Activated CD4-positive, alpha-beta T cell treated with anti-CD3 and anti-CD28 coated beads, Interleukin-2, Interleukin-4, amounts not matched to agents 100 ng/mL and 50 ng/mL, durations not matched to agents 16 hours and 8 hours (primary cell): Measurements from ENCODE around the gene DNAL1.
"Not testable (repeated sequence)": the region's sequence is repeated elsewhere in the genome, so short reads cannot be mapped to it uniquely, and the experiment has no call there.

Experiments used
- DNase-seq: peaks from one replicate; pipeline ENCODE4 v3.0.0-alpha.2; 2020; ENCODE audit warnings: low spot score

The DNAL1 gene, protein sequence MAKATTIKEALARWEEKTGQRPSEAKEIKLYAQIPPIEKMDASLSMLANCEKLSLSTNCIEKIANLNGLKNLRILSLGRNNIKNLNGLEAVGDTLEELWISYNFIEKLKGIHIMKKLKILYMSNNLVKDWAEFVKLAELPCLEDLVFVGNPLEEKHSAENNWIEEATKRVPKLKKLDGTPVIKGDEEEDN

DNA sequence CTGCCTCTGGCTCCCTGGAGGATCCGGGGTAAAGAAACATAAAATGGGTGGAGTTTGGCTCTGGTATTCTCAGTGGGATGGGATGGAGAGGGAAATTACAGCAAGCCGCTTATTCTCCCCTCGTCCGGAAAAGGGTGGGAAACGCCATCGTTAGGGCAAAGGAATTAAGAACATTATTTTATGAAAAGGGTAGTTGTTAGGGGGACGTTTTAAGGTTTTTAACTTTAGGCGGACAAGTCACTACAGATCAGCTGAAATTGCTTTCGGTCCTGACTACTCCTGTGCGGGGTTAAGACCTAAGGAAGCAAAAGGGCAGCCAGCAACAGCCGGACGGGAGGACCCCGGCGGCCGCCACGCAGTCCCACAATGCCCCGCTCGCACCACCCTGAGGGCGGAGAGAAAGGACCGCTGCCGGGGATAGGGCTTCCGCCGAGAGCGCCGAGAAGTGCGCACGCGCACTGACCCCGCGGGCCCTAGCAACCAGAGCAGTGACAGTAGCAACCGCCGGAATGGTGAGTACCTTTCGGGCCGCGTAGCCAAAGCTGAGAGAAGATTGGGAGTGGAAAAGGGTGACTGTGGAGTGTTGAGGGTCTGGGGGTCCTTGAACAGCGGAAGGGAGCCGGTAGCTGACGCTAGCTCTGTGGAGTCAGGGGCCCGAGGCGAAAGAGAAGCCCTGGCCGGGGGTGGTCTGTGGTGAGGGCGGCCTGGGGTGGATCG lies at the start of gene DNAL1:
Gene DNAL1 (plus strand): TSS at position 456 of the 717 bp plus-strand sequence. CDS start 54 bp downstream, at position 510.
- DNase-seq: peak; percentile 96

DNA sequence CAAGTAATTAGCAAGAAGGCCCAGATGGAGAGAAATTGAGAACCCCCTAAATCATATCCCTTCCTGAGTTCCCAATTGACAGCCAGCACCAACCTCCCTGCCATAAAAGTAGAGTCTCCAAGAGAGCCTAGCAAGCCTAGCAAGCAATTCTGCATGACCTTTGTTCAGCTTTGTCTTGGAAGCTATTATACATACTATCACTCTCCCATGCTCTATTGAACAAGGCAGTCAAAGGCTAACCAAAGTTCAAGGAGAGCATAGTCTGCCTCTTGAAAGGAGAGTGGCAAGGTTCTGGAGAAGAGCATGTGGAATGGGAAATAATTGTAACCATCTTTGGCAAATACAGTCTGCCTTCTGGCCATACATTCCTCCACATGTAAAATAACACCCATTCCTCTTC lies 45.3 kb upstream of the DNAL1 start:
- no peak for DNase-seq

DNA sequence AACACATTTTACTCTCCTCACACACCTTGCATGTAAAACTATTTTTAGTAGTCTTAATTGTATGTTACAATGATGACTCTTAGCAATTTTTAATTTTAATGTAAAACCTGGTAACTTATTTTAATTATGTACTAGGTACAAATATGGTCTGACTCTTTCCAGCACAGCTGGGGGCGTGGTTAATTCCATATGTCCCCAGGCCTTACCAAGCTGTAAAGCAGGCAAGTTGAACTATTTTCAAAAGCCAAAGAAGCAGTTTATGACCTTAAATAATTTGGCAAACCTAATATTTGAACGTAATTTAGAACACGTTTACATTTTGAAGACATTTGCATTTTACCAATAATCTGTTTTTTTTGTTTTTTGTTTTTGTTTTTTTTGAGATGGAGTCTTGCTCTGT lies 41.8 kb upstream of the DNAL1 start:
- no peak for DNase-seq

DNA sequence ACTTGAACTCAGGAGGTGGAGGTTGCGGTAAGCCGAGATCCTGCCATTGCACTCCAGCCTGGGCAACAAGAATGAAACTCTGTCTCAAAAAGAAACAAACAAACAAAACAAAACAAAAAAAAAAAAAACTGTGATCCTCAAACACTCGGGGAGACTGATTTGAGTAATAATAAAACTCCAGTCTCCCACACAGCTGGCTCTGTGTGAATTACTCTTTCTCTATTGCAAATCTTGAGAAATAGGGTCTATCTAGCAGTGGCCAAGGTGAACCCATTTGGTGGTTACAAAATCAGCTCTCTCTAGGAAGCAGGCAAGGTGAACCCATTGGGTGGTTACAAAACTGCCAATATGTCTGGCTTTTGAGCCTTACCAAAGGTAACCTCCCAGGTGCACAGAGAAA lies 38.5 kb upstream of the DNAL1 start:
- DNase-seq: peak; percentile 28

DNA sequence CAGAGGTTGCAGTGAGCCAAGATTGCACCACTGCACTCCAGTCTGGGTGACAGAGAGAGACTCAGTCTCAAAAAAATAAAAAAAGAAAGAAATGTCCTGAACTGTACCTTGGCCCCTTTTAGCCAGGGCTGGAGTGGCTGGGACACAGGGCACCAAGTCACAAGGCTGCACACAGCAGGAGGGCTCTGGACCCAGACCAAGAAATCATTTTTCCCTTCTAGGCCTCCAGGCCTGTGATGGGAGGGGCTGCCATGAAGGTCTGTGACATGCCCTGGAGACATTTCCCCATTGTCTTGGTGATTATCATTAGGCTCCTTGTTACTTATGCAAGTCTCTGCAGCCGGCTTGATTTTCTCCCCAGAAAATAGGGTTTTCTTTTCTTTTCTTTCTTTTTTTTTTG lies 37.5 kb upstream of the DNAL1 start:
- no peak for DNase-seq

DNA sequence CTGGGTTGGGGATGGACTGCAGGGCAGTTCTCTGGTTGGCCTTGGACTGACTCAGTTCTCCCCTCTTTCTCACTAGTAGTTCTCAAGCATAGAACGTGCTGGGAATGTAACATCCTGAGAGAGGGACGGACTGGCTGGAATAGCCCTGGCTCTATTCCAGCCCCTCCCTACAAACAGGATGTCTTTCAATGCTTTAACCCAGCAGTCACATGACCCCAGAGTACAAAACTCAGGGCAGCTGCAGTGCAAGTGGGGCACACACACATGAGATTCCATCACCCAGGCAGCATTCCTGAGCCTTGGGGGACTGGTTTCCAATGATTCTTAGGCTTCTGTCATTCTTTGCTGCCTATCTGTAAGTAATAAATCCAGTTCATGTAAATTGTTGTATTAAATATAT lies 34.1 kb upstream of the DNAL1 start:
- no peak for DNase-seq

DNA sequence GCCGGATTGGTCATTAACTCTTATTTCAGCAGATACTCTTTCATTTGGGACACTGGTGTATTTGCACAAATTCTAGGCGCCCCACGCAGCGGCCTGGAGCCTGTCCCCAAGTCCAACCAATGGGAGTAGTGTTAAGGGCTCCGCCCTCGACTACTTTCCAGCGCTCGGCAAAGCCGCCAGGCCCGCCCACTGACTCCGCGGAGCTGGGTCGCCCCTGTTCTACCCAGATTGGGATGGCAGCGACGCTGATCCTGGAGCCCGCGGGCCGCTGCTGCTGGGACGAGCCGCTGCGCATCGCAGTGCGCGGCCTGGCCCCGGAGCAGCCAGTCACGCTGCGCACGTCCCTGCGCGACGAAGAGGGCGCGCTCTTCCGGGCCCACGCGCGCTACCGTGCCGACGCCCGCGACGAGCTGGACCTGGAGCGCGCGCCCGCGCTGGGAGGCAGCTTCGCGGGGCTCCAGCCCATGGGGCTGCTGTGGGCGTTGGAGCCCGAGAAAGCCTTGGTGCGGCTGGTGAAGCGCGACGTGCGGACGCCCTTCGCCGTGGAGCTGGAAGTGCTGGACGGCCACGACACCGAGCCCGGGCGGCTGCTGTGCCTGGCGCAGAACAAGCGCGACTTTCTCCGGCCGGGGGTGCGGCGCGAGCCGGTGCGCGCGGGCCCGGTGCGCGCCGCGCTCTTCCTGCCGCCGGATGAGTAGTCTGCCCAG lies 32.3 kb upstream of the DNAL1 start, which contains the start of gene ACOT6:
Gene ACOT6 (plus strand): TSS at position 179 of the 707 bp plus-strand sequence. CDS start 55 bp downstream, at position 234.
- DNase-seq: peak; percentile 52

DNA sequence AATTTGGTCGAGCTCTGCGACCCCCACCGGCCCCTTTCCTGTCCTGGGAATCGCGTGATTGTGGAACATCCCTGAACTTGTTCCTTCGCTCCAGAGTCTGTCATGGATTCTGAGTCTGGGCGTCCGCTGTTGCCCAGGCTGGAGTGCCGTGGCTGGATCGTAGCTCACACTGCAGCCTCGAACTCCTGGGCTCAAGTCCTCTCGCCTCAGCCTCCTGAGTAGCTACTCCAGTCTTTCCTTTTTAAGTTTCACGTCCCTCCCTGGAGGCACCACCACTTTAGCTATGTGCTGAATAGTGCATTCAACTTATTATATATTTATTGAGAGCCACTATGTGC lies 31.8 kb upstream of the DNAL1 start:
- DNase-seq: no peak

DNA sequence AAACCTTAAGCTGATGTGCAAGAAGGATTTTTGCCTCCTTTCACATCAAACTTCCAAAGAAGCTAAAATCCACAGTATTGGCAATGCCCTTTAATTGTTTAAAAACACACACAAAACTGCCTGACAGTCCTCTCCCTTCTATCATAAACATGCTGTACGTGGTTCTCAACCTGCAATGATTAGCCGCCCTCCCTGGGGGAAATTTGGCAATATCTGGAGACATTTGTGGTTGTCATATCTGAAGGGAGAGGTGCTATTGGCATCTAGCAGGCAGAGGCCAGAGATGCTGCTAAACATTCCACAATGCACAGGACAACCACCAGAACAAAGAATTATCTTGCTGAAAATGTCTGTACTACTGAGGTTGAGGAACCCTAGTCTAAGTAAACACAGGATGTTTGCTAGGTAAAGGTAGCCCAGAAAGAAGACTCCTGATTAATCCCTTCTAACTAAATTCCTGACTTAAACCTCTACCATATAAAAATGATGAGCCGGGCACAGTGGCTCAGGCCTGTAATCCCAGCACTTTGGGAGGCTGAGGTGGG lies 31.3 kb upstream of the DNAL1 start:
- no peak for DNase-seq

DNA sequence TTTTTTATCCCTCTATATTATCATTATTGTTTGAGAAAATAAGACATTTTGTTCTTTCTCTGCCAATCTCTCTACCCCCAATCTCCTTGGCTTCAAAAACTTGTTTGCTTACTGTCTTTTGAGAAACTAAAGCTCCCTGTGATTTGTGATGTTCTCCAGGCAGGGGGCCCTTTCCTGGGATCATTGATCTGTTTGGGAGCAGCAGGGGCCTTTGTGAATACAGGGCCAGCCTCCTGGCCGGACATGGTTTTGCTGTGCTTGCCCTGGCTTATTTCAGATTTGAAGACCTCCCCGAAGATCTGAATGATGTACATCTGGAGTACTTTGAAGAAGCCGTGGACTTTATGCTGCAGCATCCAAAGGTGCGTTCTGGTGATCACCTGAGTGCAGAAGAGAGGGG lies 28.0 kb upstream of the DNAL1 start:
- no peak for DNase-seq

DNA sequence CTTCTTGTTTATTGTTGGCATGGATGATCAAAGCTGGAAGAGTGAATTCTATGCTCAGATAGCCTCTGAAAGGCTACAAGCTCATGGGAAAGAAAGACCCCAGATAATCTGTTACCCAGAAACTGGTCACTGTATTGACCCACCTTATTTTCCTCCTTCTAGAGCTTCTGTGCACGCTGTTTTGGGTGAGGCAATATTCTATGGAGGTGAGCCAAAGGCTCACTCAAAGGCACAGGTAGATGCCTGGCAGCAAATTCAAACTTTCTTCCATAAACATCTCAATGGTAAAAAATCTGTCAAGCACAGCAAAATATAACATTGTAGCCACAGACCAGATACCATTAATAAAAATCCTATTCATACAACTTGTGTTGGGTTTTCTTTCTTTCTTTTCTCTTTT lies 25.3 kb upstream of the DNAL1 start:
- DNase-seq: no peak

DNA sequence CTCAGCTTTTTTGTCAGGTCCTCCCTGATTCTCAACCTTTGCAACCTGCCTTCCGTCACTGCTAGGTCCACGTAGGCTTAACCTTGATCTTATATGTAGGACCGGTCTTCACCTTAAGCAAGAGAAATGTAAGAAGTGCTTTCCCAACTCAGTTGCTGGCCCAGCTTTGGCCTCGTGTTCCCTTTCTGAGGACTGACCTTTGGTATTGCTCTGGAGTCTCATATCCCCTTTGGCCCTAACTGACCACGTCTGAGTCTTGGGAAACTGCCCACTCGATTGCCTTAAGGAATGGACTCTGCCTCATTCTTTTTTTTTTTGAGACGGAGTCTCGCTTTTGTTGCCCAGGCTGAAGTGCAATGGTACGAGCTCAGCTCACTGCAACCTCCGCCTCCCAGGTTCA lies 24.5 kb upstream of the DNAL1 start:
- no peak for DNase-seq

DNA sequence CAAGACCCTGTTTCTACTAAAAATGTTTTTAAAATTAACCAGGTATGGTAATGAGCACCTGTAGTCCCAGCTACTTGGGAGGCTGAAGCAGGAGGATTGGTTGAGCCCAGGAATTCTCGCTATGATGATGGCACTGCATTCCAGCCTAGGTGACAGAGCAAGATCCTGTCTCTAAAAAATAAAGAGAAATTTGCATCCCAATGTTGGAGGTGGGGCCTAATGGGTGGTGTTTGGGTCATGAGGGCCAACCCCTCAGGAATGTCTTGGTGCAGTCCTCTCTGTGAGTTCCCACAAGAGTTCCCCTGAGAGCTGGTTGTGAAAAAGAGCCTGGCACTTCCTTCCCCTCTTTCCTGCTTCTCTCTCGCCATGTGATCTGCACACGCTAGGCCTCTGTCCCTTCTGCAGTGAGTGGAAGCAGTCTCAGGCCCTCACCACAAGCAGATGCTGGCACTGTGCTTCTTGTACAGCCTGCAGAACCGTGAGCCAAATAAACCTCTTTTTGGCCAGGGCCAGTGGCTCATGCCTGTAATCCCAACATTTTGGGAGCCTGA lies 21.2 kb upstream of the DNAL1 start:
- DNase-seq: no peak

DNA sequence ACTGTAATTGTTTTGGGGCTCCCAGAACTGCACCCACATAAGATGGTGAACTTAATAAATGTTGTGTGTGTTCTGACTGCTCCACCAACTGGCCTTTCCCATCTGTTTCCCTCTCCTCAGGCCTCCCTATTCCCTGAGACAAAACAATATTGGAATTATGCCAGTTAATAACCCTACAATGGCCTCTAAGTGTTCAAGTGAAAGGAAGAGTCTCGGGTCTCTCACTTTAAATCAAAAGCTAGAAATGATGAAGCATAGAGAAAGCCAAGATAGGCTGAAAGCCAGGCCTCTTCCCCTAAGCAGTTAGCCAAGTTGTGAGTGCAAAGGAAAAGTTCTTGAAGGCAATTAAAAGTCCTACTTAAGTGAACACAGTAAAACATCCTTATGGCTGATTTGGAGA lies 19.1 kb upstream of the DNAL1 start:
- DNase-seq: no peak

DNA sequence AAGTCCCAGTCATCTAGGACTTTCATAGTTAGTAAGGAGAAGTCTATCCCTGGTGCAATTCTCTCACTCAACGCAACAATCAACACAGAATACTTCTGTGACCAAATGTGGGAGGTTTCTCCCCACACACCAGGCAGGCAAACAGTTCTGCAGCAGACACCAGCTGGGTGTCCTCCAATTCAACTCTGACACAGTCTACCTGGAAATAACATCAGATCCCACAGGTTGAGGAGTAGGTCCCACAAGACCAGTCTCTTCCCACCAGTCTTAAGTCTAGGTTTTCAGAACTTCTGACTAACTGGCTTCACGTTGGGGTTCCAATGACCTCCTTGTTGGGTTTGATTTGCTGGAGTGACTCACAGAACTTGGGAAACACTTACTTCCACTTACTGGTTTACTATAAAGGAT lies 17.6 kb upstream of the DNAL1 start:
- peak; percentile 39 for DNase-seq

DNA sequence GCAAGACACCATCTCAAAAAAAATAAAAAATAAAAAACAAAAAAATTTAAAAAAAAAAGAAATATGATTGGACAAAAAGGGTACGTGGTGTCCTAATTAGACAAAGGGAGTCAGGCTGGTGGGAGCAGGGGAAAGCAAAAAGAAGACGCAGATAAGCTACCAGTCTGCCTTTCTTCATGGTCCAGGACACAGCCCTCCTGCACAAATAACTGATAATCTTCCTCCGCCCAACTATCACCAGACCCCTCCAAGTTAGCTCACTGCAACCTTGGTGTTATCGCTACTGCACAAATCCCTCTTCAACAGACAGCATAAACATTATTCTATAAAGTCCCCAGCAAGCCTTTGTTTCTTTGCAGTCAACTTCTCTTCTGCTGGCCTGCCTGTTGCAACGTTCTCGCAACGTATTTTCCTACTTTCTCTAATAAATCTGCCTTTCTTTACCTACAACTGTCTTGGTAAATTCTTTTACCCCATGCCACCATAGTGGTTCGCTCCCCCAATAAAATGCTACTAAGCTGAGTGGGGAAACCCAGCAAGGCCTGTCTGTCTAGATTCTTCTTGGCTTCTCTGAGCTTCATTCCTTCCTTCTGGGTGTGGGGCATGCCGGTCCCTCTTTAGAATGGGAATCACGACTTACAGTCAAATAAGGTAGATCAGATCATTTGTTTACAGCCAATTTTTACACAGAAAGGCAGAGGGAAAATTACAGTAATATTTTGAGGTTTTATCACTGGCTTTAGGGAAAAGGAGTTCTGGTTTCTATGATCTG lies 14.6 kb upstream of the DNAL1 start:
- no peak for DNase-seq

DNA sequence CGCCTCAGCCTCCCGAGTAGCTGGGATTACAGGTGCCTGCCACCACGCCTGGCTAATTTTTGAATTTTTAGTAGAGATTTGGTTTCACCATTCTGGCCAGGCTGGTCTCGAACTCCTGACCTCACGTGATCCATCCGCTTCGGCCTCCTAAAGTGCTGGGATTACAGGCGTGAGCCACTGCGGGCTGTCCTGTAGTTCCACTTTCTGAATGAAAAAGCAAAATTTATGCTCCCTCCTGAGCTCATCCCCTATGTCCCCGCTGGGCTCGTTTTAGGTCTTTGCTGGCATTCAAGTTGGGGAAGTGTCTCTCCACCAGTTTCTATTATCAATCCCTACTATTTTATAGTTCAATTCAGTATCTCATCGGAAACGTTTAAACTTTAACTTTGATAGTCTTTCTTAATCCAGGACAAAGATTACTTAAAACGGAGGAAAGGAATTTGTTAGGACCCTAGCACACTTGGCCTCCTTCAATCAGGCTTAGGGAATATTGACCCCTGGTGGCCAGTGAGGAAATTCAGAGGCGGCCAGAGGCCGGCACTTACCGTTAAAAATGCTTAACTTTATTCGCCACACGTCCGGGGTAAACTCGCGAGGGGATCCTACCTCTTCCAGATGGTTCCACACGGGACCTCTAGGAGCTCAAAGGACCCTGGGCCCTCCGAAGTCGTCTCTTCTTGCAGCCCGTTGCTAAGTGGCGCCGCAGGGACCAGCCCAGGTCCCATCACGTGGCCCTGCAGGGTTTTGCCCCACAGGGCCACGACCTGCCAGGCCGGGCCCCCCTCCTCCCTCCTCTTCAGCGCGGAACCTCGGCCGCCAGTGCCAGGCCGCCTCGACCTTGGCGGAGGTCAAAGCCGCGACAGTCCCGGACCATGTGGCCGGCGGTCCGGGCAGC lies 11.4 kb upstream of the DNAL1 start:
- DNase-seq: peak; percentile 67

DNA sequence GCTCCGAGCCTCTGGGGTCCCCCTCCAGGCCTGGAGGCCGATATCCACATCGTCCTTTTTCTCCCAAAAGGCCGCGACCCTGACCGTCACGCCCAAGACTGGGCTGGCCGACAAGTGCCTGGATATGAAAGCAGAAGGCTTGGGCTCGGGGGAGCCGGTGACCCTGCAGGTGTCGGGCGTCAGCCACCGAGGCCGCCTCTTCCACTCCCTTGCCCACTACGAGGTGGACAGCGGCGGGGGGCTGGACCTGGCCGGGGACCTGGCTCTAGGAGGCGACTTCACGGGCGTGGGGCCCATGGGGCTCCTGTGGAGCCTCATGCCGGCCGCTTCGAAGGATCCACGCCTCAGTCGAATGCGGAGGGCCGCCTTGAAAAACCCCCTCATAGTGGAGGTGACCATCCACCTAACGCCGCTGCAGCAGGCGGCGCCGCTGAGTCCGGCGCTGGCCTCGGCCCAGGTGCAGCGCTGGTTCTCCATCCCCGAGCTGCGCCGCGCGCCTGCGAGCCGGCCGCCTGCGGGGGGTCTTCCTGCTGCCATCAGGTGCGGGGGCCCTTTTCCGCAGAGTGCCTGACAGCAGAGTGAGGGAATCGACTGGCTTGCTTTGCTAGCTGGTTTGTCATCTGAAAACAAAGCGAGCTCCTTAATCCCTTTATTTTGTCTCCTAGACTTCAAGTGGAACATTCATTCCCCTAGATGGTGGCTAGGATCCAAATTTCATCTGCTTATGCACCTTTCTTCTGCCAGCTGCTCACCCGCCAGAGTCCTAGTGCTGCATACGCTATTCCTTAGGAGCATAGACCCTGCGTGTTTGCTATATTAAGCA lies 10.6 kb upstream of the DNAL1 start:
- DNase-seq: no peak

DNA sequence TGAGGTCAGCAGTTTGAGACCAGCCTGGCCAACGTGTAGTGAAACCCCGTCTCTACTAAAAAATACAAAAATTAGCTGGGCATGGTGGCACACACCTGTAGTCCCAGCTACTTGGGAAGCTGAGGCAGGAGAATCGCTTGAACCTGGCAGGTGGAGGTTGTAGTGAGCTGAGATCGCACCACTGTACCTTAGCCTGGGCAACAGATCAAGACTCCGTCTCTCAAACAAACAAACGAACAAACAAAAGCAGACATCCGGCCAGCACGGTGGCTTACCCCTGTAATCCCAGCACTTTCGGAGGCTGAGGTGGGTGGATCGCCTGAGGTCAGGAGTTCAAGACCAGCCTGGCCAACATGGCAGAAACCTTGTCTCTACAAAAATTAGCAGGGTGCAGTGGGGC lies 8.4 kb upstream of the DNAL1 start:
- not testable (repeated sequence) for DNase-seq

DNA sequence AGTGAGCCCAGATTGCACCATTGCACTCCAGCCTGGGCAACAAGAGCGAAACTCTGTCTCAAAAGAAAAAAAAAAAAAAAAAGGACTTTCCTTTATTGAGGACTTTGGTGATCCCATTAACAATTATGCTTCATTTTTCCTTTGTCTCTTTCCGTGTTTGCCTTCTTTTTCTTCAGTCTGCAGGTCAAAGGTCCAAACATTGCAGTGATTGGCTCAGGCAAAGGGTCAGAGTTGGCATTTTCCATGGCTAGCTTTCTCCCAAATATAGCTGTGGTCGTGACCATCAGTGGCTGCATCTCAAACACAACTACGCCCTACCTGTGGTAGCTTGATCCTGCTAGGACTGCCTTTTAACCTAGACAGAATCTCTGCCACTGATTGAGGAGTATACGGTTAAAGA lies 7.0 kb upstream of the DNAL1 start:
- DNase-seq: no peak
